ENCODE measurements around the gene PGGT1B. TPM values are rescaled to one million over a fixed set of nuclear protein-coding genes. Genes with fewer than 3 reads are reported as not detected.

The PGGT1B gene
- total and polyA plus RNA-seq, 9 of the 15 experiments (the other 6 are each of a cell fraction or from before 2014, with no cell fraction given): 5.3 to 33.7 (median 19.8) TPM

GRCh38 chr5:115262321-115263077, at the start of gene PGGT1B (continued):
- TF ChIP-seq HIVEP1 (CRISPR knock-in tag; IDR thresholded peaks at IDR 0.05) (no peak), TBP (optimal IDR thresholded peaks at IDR 0.05; ENCODE audit: low read depth, low read length) (peak; percentile 77), PRPF4 (IDR thresholded peaks at IDR 0.05; ENCODE audit: insufficient read depth, low read depth, low read length, poor library complexity, severe bottlenecking) (no peak), CHCHD3 (CRISPR knock-in tag; IDR thresholded peaks at IDR 0.05) (no peak), OTX1 (CRISPR knock-in tag; IDR thresholded peaks at IDR 0.05) (peak; percentile 81), GTF2B (IDR thresholded peaks at IDR 0.05; ENCODE audit: extremely low read depth, insufficient read length) (no peak), ZBTB43 (CRISPR knock-in tag; IDR thresholded peaks at IDR 0.05) (no peak), RBM17 (IDR thresholded peaks at IDR 0.05; ENCODE audit: borderline replicate concordance, low read depth, low read length) (no peak), E2F5 (CRISPR knock-in tag; IDR thresholded peaks at IDR 0.05) (peak; percentile 63; the same call in 1 of the 2 replicates), MIER1 (IDR thresholded peaks at IDR 0.05; ENCODE audit: low read depth) (no peak), ZBTB5 (IDR thresholded peaks at IDR 0.05) (no peak), MTA3 (IDR thresholded peaks at IDR 0.05; ENCODE audit: borderline replicate concordance) (peak; percentile 61; the same call in 1 of the 2 replicates), FOXJ3 (CRISPR knock-in tag; IDR thresholded peaks at IDR 0.05) (no peak), THAP7 (CRISPR knock-in tag; IDR thresholded peaks at IDR 0.05) (no peak), GATA2 (CRISPR knock-in tag; IDR thresholded peaks at IDR 0.05) (no peak)
- TF ChIP-seq, protein P1, sequence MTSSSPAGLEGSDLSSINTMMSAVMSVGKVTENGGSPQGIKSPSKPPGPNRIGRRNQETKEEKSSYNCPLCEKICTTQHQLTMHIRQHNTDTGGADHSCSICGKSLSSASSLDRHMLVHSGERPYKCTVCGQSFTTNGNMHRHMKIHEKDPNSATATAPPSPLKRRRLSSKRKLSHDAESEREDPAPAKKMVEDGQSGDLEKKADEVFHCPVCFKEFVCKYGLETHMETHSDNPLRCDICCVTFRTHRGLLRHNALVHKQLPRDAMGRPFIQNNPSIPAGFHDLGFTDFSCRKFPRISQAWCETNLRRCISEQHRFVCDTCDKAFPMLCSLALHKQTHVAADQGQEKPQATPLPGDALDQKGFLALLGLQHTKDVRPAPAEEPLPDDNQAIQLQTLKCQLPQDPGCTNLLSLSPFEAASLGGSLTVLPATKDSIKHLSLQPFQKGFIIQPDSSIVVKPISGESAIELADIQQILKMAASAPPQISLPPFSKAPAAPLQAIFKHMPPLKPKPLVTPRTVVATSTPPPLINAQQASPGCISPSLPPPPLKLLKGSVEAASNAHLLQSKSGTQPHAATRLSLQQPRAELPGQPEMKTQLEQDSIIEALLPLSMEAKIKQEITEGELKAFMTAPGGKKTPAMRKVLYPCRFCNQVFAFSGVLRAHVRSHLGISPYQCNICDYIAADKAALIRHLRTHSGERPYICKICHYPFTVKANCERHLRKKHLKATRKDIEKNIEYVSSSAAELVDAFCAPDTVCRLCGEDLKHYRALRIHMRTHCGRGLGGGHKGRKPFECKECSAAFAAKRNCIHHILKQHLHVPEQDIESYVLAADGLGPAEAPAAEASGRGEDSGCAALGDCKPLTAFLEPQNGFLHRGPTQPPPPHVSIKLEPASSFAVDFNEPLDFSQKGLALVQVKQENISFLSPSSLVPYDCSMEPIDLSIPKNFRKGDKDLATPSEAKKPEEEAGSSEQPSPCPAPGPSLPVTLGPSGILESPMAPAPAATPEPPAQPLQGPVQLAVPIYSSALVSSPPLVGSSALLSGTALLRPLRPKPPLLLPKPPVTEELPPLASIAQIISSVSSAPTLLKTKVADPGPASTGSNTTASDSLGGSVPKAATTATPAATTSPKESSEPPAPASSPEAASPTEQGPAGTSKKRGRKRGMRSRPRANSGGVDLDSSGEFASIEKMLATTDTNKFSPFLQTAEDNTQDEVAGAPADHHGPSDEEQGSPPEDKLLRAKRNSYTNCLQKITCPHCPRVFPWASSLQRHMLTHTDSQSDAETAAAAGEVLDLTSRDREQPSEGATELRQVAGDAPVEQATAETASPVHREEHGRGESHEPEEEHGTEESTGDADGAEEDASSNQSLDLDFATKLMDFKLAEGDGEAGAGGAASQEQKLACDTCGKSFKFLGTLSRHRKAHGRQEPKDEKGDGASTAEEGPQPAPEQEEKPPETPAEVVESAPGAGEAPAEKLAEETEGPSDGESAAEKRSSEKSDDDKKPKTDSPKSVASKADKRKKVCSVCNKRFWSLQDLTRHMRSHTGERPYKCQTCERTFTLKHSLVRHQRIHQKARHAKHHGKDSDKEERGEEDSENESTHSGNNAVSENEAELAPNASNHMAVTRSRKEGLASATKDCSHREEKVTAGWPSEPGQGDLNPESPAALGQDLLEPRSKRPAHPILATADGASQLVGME (CRISPR knock-in tag; IDR thresholded peaks at IDR 0.05): peak; percentile 63; the same call in 1 of the 2 replicates
